GM12878 (cell line): Measurements from ENCODE around the gene SHANK3. TPM values are rescaled to one million over a fixed set of nuclear protein-coding genes. Genes with fewer than 3 reads are reported as not detected.

Experiments
- ATAC-seq: fragments of 200-7000 bp; cut with Tn5 transposase; 3 replicates; pipeline ENCODE4 v1.9.1; 2020; ENCODE audit warnings: mild to moderate bottlenecking, moderate library complexity
- BruUV-seq: library from RNA; stranded (reverse); fragments of 400-500 nt; replicated peaks from 2 replicates; lab custom pipeline; 2021; lab: Mats Ljungman, UMichigan
- CTCF ChIA-PET: fragments of 300-600 bp; sonication (Branson Sonifier 250); formaldehyde crosslinking; extraction: SDS; loops from one replicate; lab custom pipeline; 2021; ENCODE audit warnings: inconsistent platforms; lab: Yijun Ruan, JAX
- POLR2A ChIA-PET: fragments of 350-600 bp; formaldehyde crosslinking; extraction: SDS; loops from one replicate; lab custom pipeline; 2021; ENCODE audit warnings: inconsistent platforms; lab: Charles Lee
- RAD21 ChIA-PET: fragments of 300-600 bp; sonication (Branson Sonifier 250); formaldehyde crosslinking; loops from one replicate; lab custom pipeline; 2023; ENCODE audit warnings: antibody characterized with exemption; ENCODE audit not compliant: unreplicated experiment; lab: Charles Lee
- SMC1A ChIA-PET: fragments of 300-600 bp; sonication (Branson Sonifier 250); formaldehyde crosslinking; loops from one replicate; lab custom pipeline; 2023; ENCODE audit not compliant: unreplicated experiment, uncharacterized antibody; lab: Charles Lee
- DNase-seq: peaks from one replicate; pipeline ENCODE4 v3.0.0-alpha.2; 2011; ENCODE audit warnings: low read depth, low spot score
- FAIRE-seq: peaks from 3 replicates; lab custom pipeline; 2011; peaks lifted over from hg19 to GRCh38; lab: Jason Lieb, UNC
- H2AFZ ChIP-seq: 2 replicates; pipeline ENCODE4 v1.6.0; 2011; ENCODE audit warnings: low read depth, low read length, control low read depth; ENCODE audit not compliant: control insufficient read depth
- H3K27ac ChIP-seq: 2 replicates; pipeline ENCODE4 v1.5.1; 2011; ENCODE audit warnings: control low read depth; ENCODE audit not compliant: control insufficient read depth, insufficient read depth
- H3K27me3 ChIP-seq, 2 experiments: replicated peaks in 1 of 2; 2 replicates each; pipeline versions ENCODE4 v1.6.0 to v1.6.1; 2011; ENCODE audit warnings: low read length in 1 of 2; ENCODE audit not compliant: control insufficient read depth in 2 of 2, insufficient read depth in 2 of 2
- H3K36me3 ChIP-seq, 2 experiments: 2 replicates each; pipeline ENCODE4 v1.5.1; 2011; ENCODE audit warnings: low read length in 1 of 2; ENCODE audit not compliant: control insufficient read depth in 2 of 2, insufficient read depth in 2 of 2
- H3K4me1 ChIP-seq: 2 replicates; pipeline ENCODE4 v1.6.1; 2011; ENCODE audit warnings: mild to moderate bottlenecking, low read length, moderate library complexity, mixed read lengths; ENCODE audit not compliant: control insufficient read depth, insufficient read depth
- H3K4me2 ChIP-seq: 2 replicates; pipeline ENCODE4 v1.6.0; 2011; ENCODE audit warnings: control low read depth; ENCODE audit not compliant: control insufficient read depth, insufficient read depth
- H3K4me3 ChIP-seq: fragments of 200-600 bp; sonication (generic); 2 replicates; pipeline ENCODE4 v1.5.1; 2016
- H3K79me2 ChIP-seq: 2 replicates; pipeline ENCODE4 v1.6.0; 2011; ENCODE audit warnings: low read length; ENCODE audit not compliant: control insufficient read depth, insufficient read depth
- H3K9ac ChIP-seq: 2 replicates; pipeline ENCODE4 v1.8.0; 2011; ENCODE audit warnings: low read length, control low read depth, mixed read lengths; ENCODE audit not compliant: control insufficient read depth, insufficient read depth
- H3K9me3 ChIP-seq: replicated peaks from 3 replicates; pipeline ENCODE4 v1.5.1; 2011; ENCODE audit warnings: mild to moderate bottlenecking, low read length; ENCODE audit not compliant: control insufficient read depth, insufficient read depth
- H4K20me1 ChIP-seq: 2 replicates; pipeline ENCODE4 v1.6.0; 2011; ENCODE audit not compliant: control insufficient read depth, insufficient read depth
- CHD1 ChIP-seq: IDR thresholded peaks from 2 replicates; pipeline ENCODE4 v1.6.1; 2012; ENCODE audit warnings: low read depth, low read length, improper control_type of control experiment
- ZNF274 ChIP-seq: IDR thresholded peaks from one replicate; pipeline ENCODE4 v1.8.0; 2011; ENCODE audit not compliant: insufficient read length, insufficient read depth
- WGBS: methylation state at CpG from one replicate; pipeline ENCODE4 v1.1.6; 2016; ENCODE audit warnings: low lambda C conversion rate; ENCODE audit not compliant: insufficient replicate concordance, insufficient coverage; ENCODE audit errors: missing lambda C conversion rate; 5-methylcytosine and 5-hydroxymethylcytosine counted together
- in situ Hi-C: fragments of 300-500 bp; cut with MboI; formaldehyde crosslinking; loops from 9 replicates; pipeline ENCODE4 v1.14.3; 2018; ENCODE audit warnings: mixed read lengths
- intact Hi-C: fragments of 100-400 bp; cut with micrococcal nuclease; formaldehyde crosslinking; loops from one replicate; pipeline ENCODE4 v1.14.2; 2022; ENCODE audit not compliant: unreplicated experiment
- polyA plus RNA-seq, 11 experiments: library from polyadenylated mRNA; depleted of rRNA in 4 of 11; unstranded in 6 of 11; stranded (reverse) in 5 of 11; fragments of >200 nt; fragmentation: Nextera tagmentation in 4 of 11; fragmentation: Illumina TruSeq in 1 of 11; extraction: Ambion mirVana in 4 of 11; extraction: Trizol in 1 of 11; gene quantifications; 1 replicate in 1 of 11; 2 replicates in 10 of 11; pipeline versions ENCODE4 v1.2.1 to v1.2.3, GENCODE V29; 2011 to 2016; ENCODE audit warnings: inconsistent platforms in 2 of 11, missing spikeins in 2 of 11, low read depth in 1 of 11
- total RNA-seq, 4 experiments: library from RNA; depleted of rRNA in 3 of 4; stranded (reverse); fragments of >200 nt in 3 of 4; fragmentation: Illumina TruSeq in 1 of 4; extraction: Trizol in 1 of 4; gene quantifications; 2 replicates each; pipeline versions ENCODE4 v1.2.1 to v1.2.3, GENCODE V29; 2013 to 2021
- TF ChIP-seq, protein P1 (sequence below): fragments of 450-650 bp; IDR thresholded peaks from 2 replicates; pipeline ENCODE4 v1.6.1; 2018; ENCODE audit warnings: mild to moderate bottlenecking, low read depth, moderate library complexity; ENCODE audit not compliant: partially characterized antibody

The SHANK3 gene
- total and polyA plus RNA-seq, 10 of the 15 experiments (the other 5 are each of a cell fraction or from before 2014, with no cell fraction given) = under 0.01 to 0.10 (median 0.05) TPM; not detected in 6

DNA sequence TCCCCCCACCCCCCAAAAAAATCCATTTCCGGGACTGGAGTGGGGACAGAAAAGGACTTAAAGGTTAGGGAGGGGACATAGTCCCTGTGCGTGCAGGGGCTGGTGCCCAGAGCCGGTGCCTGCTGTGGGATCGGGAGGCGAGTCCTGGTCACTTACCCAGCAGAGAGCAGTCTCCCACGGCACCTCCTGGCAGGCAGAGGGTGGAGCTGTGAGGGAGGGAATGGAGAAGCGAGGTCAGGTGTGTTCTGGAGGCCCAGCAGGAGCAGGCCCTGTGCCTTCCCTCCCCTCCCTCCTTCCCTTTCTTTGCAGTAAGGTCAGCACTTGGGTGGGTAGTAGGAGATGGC lies 28.4 kb downstream of the SHANK3 start:
- ChIA-PET CTCF (interaction anchor here (0.9 kb wide), 1 partner anchor 9 kb away, joined by 3 read pairs; no protein-coding TSS in a partner anchor), RAD21 (no interaction called here), POLR2A (no interaction called here), SMC1A (no interaction called here)
- Histone ChIP-seq H3K36me3 (no peaks in the 10 kb centered on the region), H3K4me3 (no peak overlapping the region), H3K4me1 (no peaks in the 10 kb centered on the region), H3K9ac (no peak overlapping the region), H4K20me1 (no peaks in the 10 kb centered on the region), H3K27ac (no peak overlapping the region), H2AFZ (no peak overlapping the region), H3K9me3 (no peaks in the 10 kb centered on the region), H3K79me2 (no peaks in the 10 kb centered on the region), H3K4me2 (no peak overlapping the region), H3K27me3 (no peaks in the 10 kb centered on the region)
- no peak for TF ChIP-seq CHD1
- TF ChIP-seq ZNF274 = no peak
- TF ChIP-seq, protein P1, sequence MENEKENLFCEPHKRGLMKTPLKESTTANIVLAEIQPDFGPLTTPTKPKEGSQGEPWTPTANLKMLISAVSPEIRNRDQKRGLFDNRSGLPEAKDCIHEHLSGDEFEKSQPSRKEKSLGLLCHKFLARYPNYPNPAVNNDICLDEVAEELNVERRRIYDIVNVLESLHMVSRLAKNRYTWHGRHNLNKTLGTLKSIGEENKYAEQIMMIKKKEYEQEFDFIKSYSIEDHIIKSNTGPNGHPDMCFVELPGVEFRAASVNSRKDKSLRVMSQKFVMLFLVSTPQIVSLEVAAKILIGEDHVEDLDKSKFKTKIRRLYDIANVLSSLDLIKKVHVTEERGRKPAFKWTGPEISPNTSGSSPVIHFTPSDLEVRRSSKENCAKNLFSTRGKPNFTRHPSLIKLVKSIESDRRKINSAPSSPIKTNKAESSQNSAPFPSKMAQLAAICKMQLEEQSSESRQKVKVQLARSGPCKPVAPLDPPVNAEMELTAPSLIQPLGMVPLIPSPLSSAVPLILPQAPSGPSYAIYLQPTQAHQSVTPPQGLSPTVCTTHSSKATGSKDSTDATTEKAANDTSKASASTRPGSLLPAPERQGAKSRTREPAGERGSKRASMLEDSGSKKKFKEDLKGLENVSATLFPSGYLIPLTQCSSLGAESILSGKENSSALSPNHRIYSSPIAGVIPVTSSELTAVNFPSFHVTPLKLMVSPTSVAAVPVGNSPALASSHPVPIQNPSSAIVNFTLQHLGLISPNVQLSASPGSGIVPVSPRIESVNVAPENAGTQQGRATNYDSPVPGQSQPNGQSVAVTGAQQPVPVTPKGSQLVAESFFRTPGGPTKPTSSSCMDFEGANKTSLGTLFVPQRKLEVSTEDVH = no peak
- in situ Hi-C loops (no loop called here), intact Hi-C loops (no loop called here)
- ATAC-seq = no peak
- no TSS peak for BruUV-seq
- DNase-seq = no peak
- FAIRE-seq = no peak
- 21% methylated on average over 7 of the region's 7 CpGs for WGBS
